Mesenchymal stem cell (in vitro differentiated cells and primary cell): ENCODE measurements around the gene SUGCT. TPM values are rescaled to one million over a fixed set of nuclear protein-coding genes. Genes with fewer than 3 reads are reported as not detected.

Source experiments
- DNase-seq: peaks from one replicate; pipeline ENCODE4 v3.0.0-alpha.2; 2013
- H2AFZ ChIP-seq: one replicate; pipeline ENCODE4 v1.6.1; 2013; ENCODE audit warnings: low read depth, mild to moderate bottlenecking, control low read depth, inconsistent platforms, low read length, moderate library complexity
- H2AK5ac ChIP-seq: 2 replicates; pipeline ENCODE4 v1.6.1; 2013; ENCODE audit warnings: low read length, moderate library complexity, mild to moderate bottlenecking, inconsistent platforms; ENCODE audit not compliant: severe bottlenecking
- H2BK120ac ChIP-seq: one replicate; pipeline ENCODE4 v1.6.1; 2013; ENCODE audit warnings: low read depth, mild to moderate bottlenecking, inconsistent platforms, low read length, moderate library complexity
- H2BK12ac ChIP-seq, 2 experiments: one replicate each; pipeline ENCODE4 v1.6.1; 2013; ENCODE audit warnings: inconsistent platforms in 2 of 2, low read length in 2 of 2, mild to moderate bottlenecking in 2 of 2, moderate library complexity in 2 of 2, control low read depth in 1 of 2
- H2BK15ac ChIP-seq: one replicate; pipeline ENCODE4 v1.6.1; 2013; ENCODE audit warnings: mild to moderate bottlenecking, low read depth, inconsistent platforms; ENCODE audit not compliant: poor library complexity, severe bottlenecking
- H2BK5ac ChIP-seq: 2 replicates; pipeline ENCODE4 v1.6.1; 2013; ENCODE audit warnings: low read depth, mild to moderate bottlenecking, low read length, control low read depth, inconsistent platforms; ENCODE audit not compliant: poor library complexity, severe bottlenecking
- H3K14ac ChIP-seq, 2 experiments: one replicate each; pipeline ENCODE4 v1.6.1; 2013; ENCODE audit warnings: inconsistent platforms in 2 of 2, low read length in 2 of 2, control low read depth in 1 of 2, mild to moderate bottlenecking in 1 of 2, moderate library complexity in 1 of 2
- H3K18ac ChIP-seq, 2 experiments: one replicate each; pipeline ENCODE4 v1.6.1; 2013; ENCODE audit warnings: inconsistent platforms in 2 of 2, low read length in 2 of 2, control low read depth in 1 of 2, low read depth in 1 of 2, mild to moderate bottlenecking in 1 of 2
- H3K23ac ChIP-seq, 2 experiments: one replicate each; pipeline ENCODE4 v1.6.1; 2013; ENCODE audit warnings: inconsistent platforms in 2 of 2, low read length in 2 of 2, mild to moderate bottlenecking in 2 of 2, moderate library complexity in 2 of 2, control low read depth in 1 of 2
- H3K27ac ChIP-seq: 2 replicates; pipeline ENCODE4 v1.5.1; 2013; ENCODE audit warnings: mild to moderate bottlenecking, moderate library complexity, low read length, control low read depth, inconsistent platforms; ENCODE audit not compliant: poor library complexity, severe bottlenecking
- H3K27me3 ChIP-seq, 2 experiments: 2 replicates each; pipeline versions ENCODE4 v1.6.1 to v1.7.0; 2013; ENCODE audit warnings: low read length in 2 of 2, mild to moderate bottlenecking in 2 of 2, moderate library complexity in 2 of 2, control low read depth in 1 of 2, inconsistent platforms in 1 of 2; ENCODE audit not compliant: control insufficient read depth in 1 of 2, insufficient read depth in 1 of 2
- H3K36me3 ChIP-seq, 2 experiments: 2 replicates each; pipeline versions ENCODE4 v1.6.1 to v1.7.0; 2013; ENCODE audit warnings: low read length in 2 of 2, control low read depth in 1 of 2, inconsistent platforms in 1 of 2, low read depth in 1 of 2, mild to moderate bottlenecking in 1 of 2; ENCODE audit not compliant: insufficient read depth in 2 of 2, control insufficient read depth in 1 of 2
- H3K4ac ChIP-seq, 2 experiments: one replicate each; pipeline ENCODE4 v1.6.1; 2013; ENCODE audit warnings: inconsistent platforms in 2 of 2, low read length in 2 of 2, mild to moderate bottlenecking in 2 of 2, moderate library complexity in 2 of 2, control low read depth in 1 of 2, low read depth in 1 of 2
- H3K4me1 ChIP-seq: 2 replicates; pipeline ENCODE4 v1.6.1; 2013; ENCODE audit warnings: low read depth, low read length, control low read depth; ENCODE audit not compliant: control insufficient read depth, insufficient read depth
- H3K4me2 ChIP-seq: 2 replicates; pipeline ENCODE4 v1.6.1; 2013; ENCODE audit warnings: low read length, mild to moderate bottlenecking, inconsistent platforms; ENCODE audit not compliant: poor library complexity, severe bottlenecking
- H3K4me3 ChIP-seq, 2 experiments: 2 replicates each; pipeline versions ENCODE4 v1.5.1 to v1.7.0; 2013; ENCODE audit warnings: low read length in 2 of 2, mild to moderate bottlenecking in 2 of 2, control low read depth in 1 of 2, low read depth in 1 of 2; ENCODE audit not compliant: insufficient read depth in 1 of 2
- H3K79me1 ChIP-seq: replicated peaks from 2 replicates; pipeline ENCODE4 v1.6.1; 2013; ENCODE audit warnings: mild to moderate bottlenecking, control low read depth, low read length, inconsistent platforms; ENCODE audit not compliant: poor library complexity, severe bottlenecking
- H3K9ac ChIP-seq: 2 replicates; pipeline ENCODE4 v1.7.0; 2013; ENCODE audit warnings: mild to moderate bottlenecking, low read length, moderate library complexity
- H3K9me3 ChIP-seq: 2 replicates; pipeline ENCODE4 v1.7.0; 2013; ENCODE audit warnings: mild to moderate bottlenecking, low read length; ENCODE audit not compliant: control insufficient read depth
- H4K8ac ChIP-seq: one replicate; pipeline ENCODE4 v1.6.1; 2013; ENCODE audit warnings: inconsistent platforms, mild to moderate bottlenecking, low read length, moderate library complexity
- H4K91ac ChIP-seq: one replicate; pipeline ENCODE4 v1.6.1; 2013; ENCODE audit warnings: mild to moderate bottlenecking, low read length, inconsistent platforms
- WGBS: methylation state at CpG from one replicate; pipeline ENCODE4 v1.1.7; 2013; ENCODE audit warnings: mixed read lengths; 5-methylcytosine and 5-hydroxymethylcytosine counted together
- polyA plus RNA-seq, 2 experiments: library from polyadenylated mRNA; stranded (reverse); fragments of 200-250 nt; gene quantifications; one replicate each; pipeline ENCODE4 v1.2.3, GENCODE V29; 2013

SUGCT gene
- 9.5 TPM for polyA plus RNA-seq (2013, experiment 1 of 2)
- polyA plus RNA-seq (2013, experiment 2 of 2): 9.1 TPM

DNA sequence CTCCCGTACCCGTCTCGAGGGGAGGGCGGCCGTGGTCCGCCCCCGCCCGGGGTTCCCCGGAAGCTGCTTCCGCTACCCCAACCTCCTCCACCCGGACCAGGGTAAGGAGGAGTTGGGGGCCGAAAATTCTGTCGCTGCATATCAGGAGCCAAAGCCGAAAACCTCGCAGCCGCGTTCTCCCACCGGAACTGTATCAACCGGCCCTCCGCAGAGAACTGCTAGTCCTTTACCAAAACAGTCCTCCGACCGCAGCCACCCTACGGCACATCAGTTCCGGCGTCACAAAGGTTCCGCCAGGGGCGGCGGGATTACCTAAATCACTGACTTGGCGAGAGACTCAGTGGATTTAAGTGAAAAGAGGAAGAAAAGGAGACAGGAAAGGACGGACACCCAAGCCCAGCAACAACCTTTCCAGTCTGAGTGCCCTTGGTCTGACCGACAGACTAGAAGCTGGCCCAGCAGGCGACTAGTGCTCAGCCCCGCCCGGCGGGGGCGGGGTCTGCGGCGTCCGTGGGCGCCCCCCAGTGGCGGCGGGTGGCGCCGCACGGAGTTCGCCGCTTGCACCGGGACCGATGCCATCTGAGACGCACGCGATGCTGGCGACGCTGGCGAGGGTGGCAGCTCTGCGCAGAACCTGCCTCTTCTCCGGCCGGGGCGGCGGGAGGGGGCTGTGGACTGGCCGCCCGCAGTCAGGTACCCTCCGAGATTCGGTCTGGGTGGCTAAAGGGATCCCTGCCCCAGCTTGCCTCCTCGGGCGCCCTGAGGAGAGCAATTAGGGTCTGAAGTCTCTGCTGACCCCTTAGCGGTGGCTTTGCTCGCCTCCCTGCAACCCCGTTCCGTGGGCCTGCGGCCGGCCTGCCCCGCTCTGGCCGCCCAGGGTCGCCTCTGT, at the start of gene SUGCT, which contains the start of gene MPLKIP:
TSS of gene SUGCT (plus strand) at position 578 of the 889 bp plus-strand sequence.
TSS of gene MPLKIP (minus strand) at position 195 of the 889 bp plus-strand sequence. CDS start at position 140, 55 bp downstream.
- Histone ChIP-seq H3K4me3 (peak within 1 kb of the TSS; percentile 93 to 95), H2AFZ (peak within 1 kb of the TSS; percentile 96), H2BK5ac (peak within 1 kb of the TSS; percentile 88), H2AK5ac (no peak within 1 kb of the TSS), H3K36me3 (peaks cover 0 to 4% of the 10 kb centered on the region in 2 experiments), H2BK15ac (peak within 1 kb of the TSS; percentile 73), H3K79me1 (peaks cover 12% of the 10 kb centered on the region), H4K91ac (peak within 1 kb of the TSS; percentile 85), H3K4me2 (peak within 1 kb of the TSS; percentile 90), H3K9ac (peak within 1 kb of the TSS; percentile 99), H3K27ac (peak within 1 kb of the TSS; percentile 98), H4K8ac (peak within 1 kb of the TSS; percentile 93), H3K23ac (peak within 1 kb of the TSS; percentile 43 to 89), H3K4me1 (peaks cover 4% of the 10 kb centered on the region), H2BK12ac (peak within 1 kb of the TSS; percentile 49 to 96), H3K9me3 (no peaks in the 10 kb centered on the region), H3K14ac (peak within 1 kb of the TSS in 1 of 2 experiments; percentile 98), H2BK120ac (peak within 1 kb of the TSS; percentile 77), H3K4ac (peak within 1 kb of the TSS; percentile 67 to 91), H3K27me3 (no peaks in the 10 kb centered on the region), H3K18ac (peak within 1 kb of the TSS; percentile 96)
- WGBS: under 1% methylated on average over 65 of the region's 75 CpGs
- DNase-seq: peak; percentile 92

DNA sequence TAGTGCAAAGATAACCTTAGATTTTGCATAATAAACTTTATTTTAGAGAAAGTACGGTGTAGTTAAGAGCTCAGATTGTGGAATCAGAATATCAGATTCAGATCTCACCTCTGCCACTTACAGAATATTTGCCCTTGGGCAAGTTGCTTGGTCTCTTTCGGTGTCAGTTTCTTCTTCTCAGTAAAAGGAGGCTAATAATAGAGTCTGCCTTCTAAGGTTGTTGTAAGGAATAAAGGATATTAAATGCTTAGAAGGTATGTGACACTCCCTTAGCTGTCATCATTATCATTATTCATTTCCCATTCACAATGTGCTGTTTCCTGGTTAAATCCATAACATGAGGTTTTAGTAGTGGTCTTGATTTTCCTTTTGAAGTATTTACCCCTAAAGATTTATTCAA, 42.6 kb upstream of the SUGCT start:
- Histone ChIP-seq H3K4me2 (no peak overlapping the region), H2BK5ac (no peak overlapping the region), H2AK5ac (no peak overlapping the region), H4K8ac (no peak overlapping the region), H3K4me3 (no peak overlapping the region), H3K27me3 (no peaks in the 10 kb centered on the region), H2BK15ac (no peak overlapping the region), H3K18ac (no peak overlapping the region), H3K9me3 (no peaks in the 10 kb centered on the region), H3K79me1 (peaks cover 13% of the 10 kb centered on the region), H3K14ac (no peak overlapping the region), H3K4ac (no peak overlapping the region), H2BK12ac (no peak overlapping the region), H3K23ac (no peak overlapping the region), H3K9ac (no peak overlapping the region), H2AFZ (no peak overlapping the region), H3K36me3 (peaks cover 27 to 73% of the 10 kb centered on the region in 2 experiments), H4K91ac (no peak overlapping the region), H2BK120ac (no peak overlapping the region), H3K4me1 (no peaks in the 10 kb centered on the region), H3K27ac (no peak overlapping the region)
- DNase-seq: no peak
- WGBS: no CpG with 5 or more reads among the region's 2 CpGs

DNA sequence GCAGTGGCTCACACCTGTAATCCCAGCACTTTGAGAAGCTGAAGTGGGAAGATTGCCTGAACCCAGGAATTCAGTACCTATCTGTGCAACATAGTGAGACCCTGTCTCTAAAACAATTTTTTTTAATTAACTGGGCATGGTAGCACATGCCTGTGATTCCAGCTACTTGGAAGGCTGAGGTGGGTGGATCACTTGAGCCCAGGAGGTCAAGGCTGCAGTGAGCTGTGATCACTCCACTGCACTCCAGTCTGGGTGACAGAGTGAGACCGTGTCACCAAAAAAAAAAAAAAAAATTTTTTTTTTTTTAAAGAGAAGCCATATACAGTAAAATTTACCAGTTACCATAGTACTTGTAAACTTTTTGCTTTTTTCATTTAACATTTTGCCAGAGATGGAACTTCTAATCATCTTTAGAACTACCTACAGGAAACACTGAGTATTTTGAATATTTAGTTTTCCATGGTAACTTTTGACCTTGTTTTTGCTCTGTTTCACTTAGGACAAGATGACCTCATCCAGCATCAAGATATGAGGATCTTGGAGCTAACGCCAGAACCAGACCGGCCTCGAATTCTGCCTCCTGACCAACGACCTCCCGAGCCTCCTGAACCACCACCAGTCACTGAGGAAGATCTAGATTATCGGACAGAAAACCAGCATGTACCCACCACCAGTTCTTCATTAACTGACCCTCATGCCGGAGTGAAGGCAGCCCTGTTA, 41.0 kb upstream of the SUGCT start:
- Histone ChIP-seq H2BK15ac (no peak overlapping the region), H3K4ac (no peak overlapping the region), H3K9ac (no peak overlapping the region), H2BK12ac (no peak overlapping the region), H3K14ac (no peak overlapping the region), H2AFZ (no peak overlapping the region), H3K23ac (no peak overlapping the region), H2BK5ac (no peak overlapping the region), H3K18ac (no peak overlapping the region), H3K27me3 (no peaks in the 10 kb centered on the region), H3K79me1 (peaks cover 13% of the 10 kb centered on the region), H3K36me3 (peaks cover 21 to 65% of the 10 kb centered on the region in 2 experiments), H2AK5ac (no peak overlapping the region), H4K8ac (no peak overlapping the region), H3K27ac (no peak overlapping the region), H4K91ac (no peak overlapping the region), H3K4me3 (no peak overlapping the region), H3K9me3 (no peaks in the 10 kb centered on the region), H2BK120ac (no peak overlapping the region), H3K4me2 (no peak overlapping the region), H3K4me1 (no peaks in the 10 kb centered on the region)
- no peak for DNase-seq
- 96% methylated on average over 7 of the region's 8 CpGs for WGBS

DNA sequence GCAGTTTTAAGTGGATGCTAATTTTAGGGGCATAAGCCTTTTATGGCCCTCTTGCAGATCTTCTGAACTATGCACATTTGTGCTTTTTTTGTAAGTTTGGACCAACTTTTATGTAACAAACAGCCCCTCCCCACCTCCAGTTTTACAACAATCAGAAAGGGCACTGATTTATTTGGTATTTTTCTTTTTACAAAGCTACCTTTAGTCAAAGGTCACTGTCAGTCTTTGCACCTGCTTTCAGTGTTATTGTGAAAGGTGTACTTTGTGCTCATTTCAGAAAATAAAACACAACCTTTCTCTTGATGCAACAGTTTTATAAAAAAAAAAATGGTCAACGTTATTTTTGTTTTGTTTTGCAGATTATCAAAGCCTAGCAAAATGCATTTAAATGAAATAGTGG, 39.6 kb upstream of the SUGCT start:
- H3K79me1 ChIP-seq: peaks cover 14% of the 10 kb centered on the region
- H3K9me3 ChIP-seq: no peaks in the 10 kb centered on the region
- H3K4ac ChIP-seq: no peak overlapping the region
- H2BK5ac ChIP-seq: no peak overlapping the region
- no peak overlapping the region for H3K18ac ChIP-seq
- no peak overlapping the region for H4K91ac ChIP-seq
- no peak overlapping the region for H3K23ac ChIP-seq
- H3K4me1 ChIP-seq: no peaks in the 10 kb centered on the region
- no peak overlapping the region for H3K4me3 ChIP-seq
- H2AFZ ChIP-seq: no peak overlapping the region
- no peaks in the 10 kb centered on the region for H3K27me3 ChIP-seq
- H2BK12ac ChIP-seq: no peak overlapping the region
- no peak overlapping the region for H3K4me2 ChIP-seq
- H4K8ac ChIP-seq: no peak overlapping the region
- H2BK15ac ChIP-seq: no peak overlapping the region
- 100% methylated on average over 1 of the region's 1 CpG for WGBS
- H3K27ac ChIP-seq: no peak overlapping the region
- no peak for DNase-seq
- no peak overlapping the region for H3K14ac ChIP-seq
- no peak overlapping the region for H2BK120ac ChIP-seq
- H2AK5ac ChIP-seq: no peak overlapping the region
- no peak overlapping the region for H3K9ac ChIP-seq
- H3K36me3 ChIP-seq: peaks cover 17 to 54% of the 10 kb centered on the region in 2 experiments
